Measurements from ENCODE around the gene UBAC2.
"Not testable (repeated sequence)": the region's sequence is repeated elsewhere in the genome, so short reads cannot be mapped to it uniquely, and the experiment has no call there.

UBAC2 gene

GRCh38 chr13:99190147-99190985, 10.3 kb upstream of the UBAC2 start:
- no peak for DNase-seq

DNA sequence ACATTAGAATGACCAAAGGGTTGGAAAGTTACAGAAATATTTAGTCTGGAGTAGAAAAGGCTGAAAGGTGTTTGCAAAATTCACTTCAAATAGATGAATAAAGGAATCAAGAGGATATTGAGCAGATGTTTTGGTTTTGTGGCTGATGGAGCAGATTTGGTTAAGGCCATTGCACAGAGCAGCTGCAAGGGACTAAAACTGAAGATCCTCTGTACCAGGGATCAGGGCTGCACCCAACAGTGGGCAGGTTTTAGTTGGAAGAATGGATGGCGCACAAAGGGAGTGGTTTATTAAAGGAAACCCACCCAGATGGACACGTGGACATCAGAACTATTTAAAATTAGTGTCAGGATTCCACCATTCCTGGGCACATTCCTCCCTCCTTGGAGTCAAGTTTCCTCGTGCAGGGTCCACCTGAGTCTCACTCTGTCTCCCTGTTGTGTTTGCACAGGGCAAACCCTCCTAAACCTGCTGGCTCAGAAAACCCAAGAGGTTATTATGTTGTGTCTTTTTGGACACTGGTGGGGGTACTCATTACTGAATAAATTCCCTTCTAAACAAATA, 9.2 kb upstream of the UBAC2 start:
- DNase-seq: no peak

GRCh38 chr13:99191900-99192399, 8.7 kb upstream of the UBAC2 start:
- no peak for DNase-seq

DNA sequence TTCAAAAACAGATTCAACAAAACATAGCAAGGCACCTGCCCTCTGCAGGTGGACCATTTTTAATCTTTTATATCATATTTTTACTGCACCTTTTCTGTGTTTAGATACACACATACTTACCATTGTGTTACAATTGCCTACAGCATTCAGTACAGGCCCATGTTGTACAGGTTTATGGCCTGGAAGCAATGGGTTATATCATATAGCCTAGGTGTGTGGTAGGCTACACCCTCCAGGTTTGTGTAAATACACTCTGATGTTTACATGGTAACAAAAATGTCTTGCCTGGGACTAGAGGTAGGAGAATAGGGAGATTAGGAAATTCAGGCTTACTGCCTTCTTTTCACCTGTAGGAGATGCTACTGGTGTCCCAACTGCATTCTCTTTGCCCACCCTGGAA, 8.2 kb upstream of the UBAC2 start:
- no peak for DNase-seq

DNA sequence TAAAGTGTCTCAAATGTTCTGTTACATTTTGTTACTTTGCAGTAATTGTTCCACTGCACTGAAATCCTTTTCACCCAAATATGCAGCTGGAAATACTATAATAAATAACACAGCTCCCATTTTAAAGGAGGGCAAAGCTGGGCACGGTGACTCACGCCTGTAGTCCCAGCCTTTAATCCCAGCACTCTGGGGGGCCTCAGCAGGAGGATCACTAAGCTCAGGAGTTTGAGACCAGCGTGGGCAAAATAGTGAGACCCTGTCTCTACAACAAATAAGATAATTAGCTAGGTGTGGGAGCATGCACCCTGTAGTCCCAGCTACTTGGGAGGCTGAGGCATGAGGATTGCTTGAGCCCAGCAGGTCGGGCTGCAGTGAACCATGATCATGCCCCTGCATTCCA, 7.5 kb upstream of the UBAC2 start:
- DNase-seq: no peak

DNA sequence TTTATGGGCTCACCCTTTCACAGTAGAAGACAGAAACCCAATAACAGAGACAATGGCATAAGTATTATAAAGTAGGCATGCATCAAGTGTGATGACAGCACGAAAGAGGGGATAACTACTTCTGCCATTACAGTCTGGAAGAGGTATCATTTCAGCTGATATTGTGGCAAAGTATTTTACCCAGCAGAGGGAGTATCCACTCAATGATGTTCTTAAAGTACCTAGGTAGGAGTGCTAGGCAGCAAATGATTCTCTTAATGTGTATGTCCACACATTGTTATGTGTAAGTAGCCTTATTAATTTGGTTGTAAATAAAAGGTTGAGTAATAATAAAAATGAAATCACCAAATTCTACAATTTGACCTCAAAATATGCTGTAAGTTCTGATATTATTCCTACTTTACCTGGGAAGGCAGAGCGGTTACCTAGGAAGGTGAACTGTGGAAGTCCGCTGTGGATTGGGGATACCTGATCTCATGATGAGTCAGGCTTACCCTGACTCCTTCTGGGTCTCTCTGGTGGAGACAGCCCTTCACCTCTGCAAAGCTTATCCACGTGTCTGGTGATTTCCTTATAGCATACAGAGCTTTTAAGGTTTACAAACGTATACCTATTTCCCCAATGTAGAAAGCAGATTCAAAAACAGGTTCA, 4.1 kb upstream of the UBAC2 start:
- DNase-seq: no peak

- DNase-seq: no peak
Measured at GRCh38 chr13:99197117-99197651, 3.5 kb upstream of the UBAC2 start.

DNA sequence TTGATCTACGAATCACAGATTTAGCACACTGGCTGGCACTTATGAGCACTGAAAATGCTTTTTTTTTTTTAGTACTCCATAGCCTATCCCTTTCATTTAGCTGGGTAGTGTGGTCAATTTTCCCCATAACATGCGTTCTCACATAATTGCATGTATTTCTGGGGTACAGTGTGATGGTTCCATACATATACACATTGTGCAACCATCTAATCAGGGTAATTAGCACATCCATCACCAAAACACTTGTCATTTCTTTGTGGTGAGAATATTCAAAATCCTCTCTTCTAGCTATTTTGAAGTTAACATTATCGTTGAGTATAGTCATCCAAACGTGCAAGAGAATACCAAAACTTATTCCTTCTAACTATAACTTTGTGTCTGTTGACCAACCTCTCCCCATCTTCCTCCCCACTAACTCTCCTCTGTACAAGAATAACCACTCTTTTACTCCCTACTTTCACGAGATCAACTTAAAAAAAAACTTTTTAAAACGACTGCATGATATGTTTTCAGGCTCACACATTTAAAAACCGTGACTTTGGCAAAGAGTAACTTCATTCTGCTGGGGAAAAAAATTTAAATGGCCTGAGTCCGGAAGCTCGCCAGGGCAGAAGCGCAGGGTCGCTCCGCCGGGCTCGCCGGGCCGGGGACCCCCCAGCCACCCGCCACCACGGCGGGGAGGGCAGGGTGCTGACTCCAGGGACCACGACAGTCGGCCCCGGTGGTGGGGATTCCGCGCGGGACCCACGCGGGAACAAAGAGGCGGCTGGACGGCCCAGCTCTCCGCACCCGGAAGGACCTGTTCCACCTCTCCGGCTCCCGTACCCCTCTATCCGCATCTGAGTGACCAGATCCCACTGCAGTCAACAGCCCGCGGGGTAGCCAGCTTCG, 868 bp upstream of the UBAC2 start:
- no peak for DNase-seq

GRCh38 chr13:99203601-99204579, 3.2 kb downstream of the UBAC2 start:
- DNase-seq: no peak

DNA sequence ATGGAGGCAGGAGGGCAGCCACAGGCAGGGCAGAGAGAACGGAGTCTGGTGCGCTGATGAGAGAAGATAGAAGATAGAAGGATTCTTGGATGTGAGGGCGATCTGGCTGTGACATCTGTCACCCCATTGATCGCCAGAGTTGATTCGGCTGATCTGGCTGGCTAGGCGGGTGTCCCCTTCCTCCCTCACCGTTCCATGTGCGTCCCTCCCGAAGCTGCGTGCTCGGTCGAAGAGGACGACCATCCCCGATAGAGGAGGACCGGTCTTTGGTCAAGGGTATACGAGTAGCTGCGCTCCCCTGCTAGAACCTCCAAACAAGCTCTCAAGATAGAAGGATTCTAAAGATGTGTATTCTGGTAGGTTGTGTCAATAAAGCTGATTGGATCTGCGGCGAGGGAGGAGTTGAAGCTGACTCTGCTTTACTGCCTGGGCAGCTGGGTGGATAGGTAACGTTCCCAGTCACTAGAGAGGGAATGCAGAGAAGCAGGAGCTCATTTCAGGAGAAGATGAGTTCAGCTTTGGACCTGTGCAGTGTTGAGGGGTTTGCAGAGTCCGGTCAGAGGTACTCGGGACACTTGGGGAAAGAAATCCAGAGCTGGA, 5.1 kb downstream of the UBAC2 start:
- DNase-seq: no peak

- DNase-seq: no peak
Measured at GRCh38 chr13:99206226-99206625, 5.6 kb downstream of the UBAC2 start.

- DNase-seq: no peak
Measured at GRCh38 chr13:99206873-99207272, 6.2 kb downstream of the UBAC2 start.

DNA sequence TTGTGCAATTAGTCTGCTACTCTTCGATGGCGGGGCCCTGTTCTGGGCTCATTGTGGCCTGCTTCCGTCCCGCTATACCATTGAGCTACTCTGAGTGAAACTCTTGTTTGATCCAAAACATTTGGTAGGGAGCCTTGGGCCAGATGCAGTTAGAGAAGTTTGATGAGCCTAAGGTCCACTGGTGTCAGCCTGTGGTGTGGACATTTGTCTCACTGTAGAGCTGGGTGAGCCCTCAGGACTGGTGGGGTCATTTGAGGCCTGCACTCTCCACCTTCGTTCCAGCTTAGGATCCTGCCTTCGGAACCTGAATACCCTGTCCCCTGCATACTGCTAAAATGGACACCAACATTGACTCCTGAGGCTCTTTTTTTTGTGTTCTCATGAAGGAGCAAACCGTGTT, 6.9 kb downstream of the UBAC2 start:
- no peak for DNase-seq

- DNase-seq: no peak
Measured at GRCh38 chr13:99208185-99208584, 7.5 kb downstream of the UBAC2 start.

DNA sequence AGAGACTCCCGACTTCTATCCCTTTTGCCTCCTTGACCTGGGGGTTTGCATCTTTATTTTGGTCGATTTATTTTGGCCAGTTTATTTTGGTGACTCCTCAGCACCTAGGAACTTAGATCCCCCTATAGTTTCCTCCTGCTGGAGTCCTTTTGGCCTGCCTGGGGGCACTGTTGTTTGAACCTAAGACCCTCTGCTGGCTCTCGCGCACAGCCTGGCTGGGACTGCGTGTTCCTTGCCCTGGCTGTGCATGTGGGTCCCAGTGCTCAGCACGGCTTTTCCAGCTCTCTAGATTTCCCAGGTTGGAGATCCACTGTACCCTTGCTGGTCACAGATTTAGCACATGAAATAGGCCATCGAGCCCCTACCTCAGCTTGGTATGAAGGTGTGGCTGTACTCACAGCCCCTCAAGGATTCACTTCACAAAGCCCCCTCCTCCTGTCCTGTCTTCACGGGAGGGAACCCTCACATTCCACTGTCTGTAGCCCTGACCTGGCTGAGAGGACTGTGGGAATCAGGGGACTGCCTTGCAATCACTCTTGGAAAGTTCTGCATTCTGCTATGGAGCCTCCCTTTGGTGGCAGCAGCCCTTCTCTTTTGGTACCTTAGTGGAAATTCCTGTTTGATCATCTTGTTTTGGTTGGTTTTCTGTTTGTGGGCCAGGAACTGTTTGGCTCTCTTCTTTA, 8.3 kb downstream of the UBAC2 start:
- no peak for DNase-seq

DNA sequence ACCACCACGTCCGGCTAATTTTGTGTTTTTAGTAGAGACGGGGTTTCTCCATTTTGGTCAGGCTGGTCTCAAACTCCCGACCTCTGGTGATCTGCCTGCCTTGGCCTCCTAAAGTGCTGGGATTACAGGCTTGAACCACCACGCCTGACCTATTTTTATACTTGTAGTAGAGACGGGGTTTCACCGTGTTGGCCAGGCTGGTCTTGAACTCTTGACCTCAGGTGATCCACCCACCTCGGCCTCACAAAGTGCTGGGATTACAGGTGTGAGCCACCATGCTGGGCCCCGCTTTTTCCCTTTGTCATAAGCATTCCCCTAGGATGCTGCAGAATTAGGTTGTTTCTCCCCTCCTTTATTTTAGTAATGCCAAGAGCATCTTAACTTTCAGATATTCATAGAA, 10.0 kb downstream of the UBAC2 start:
- DNase-seq: not testable (repeated sequence)

DNA sequence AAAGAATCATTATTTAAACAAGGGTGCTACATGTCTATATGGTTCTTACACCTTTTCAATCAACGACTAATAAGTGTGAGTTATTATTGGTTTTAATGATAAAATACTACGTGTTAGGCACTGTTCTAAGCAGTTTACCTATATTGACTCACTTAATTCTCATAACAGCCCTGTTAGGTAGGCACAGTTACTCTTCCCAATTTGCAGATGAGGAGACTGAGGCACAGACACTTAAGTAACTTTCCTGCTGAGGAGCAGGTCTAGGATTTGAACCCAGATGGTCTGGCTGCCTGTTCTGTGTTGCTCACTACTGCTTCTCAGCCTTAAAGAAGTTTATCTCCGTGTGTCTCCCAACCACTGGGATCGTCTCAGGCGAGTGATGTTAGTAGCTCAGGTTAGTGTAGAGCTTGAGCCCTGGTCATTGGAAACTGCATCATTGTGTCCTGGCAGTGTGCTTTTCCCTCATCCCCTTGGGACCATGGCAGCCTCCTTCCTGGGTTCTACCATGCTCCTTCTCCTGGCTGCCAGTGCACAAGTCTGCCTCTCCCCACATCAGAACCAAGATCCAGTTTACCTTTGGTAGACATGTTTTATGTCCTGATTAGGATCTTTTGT, 10.9 kb downstream of the UBAC2 start:
- DNase-seq: no peak

GRCh38 chr13:99214232-99214631, 13.6 kb downstream of the UBAC2 start:
- DNase-seq: no peak

GRCh38 chr13:99214731-99215130, 14.1 kb downstream of the UBAC2 start:
- no peak for DNase-seq
